HCT116 (cell line): Measurements from ENCODE around the gene RHOU. TPM values are rescaled to one million over a fixed set of nuclear protein-coding genes. Genes with fewer than 3 reads are reported as not detected.

Source experiments
- ATAC-seq: fragments of 200-7000 bp; cut with Tn5 transposase; 2 replicates; pipeline ENCODE4 v1.9.1; 2020; ENCODE audit warnings: mild to moderate bottlenecking, moderate library complexity
- BruUV-seq: library from RNA; stranded (reverse); fragments of 400-500 nt; replicated peaks from 2 replicates; lab custom pipeline; 2021; lab: Mats Ljungman, UMichigan
- CTCF ChIA-PET: fragments of 300-600 bp; sonication (Branson Sonifier 250); formaldehyde crosslinking; loops from one replicate; lab custom pipeline; 2021; ENCODE audit warnings: antibody characterized with exemption; lab: Charles Lee
- POLR2A ChIA-PET: fragments of 300-600, 350-600 bp; sonication (Branson Sonifier 250); formaldehyde crosslinking; loops from one replicate; lab custom pipeline; 2021; ENCODE audit warnings: antibody characterized with exemption; lab: Charles Lee
- RAD21 ChIA-PET, 2 experiments: fragments of 300-600 bp; sonication (Branson Sonifier 250); formaldehyde crosslinking; loops; one replicate each; lab custom pipeline; 2023; ENCODE audit warnings: low total read pairs in 2 of 2; ENCODE audit not compliant: uncharacterized antibody in 2 of 2, unreplicated experiment in 2 of 2, low non-redundant PET in 1 of 2; lab: Charles Lee
- DNase-seq: peaks from one replicate; pipeline ENCODE4 v3.0.0-alpha.2; 2010; ENCODE audit warnings: low read depth, low spot score
- H2AFZ ChIP-seq: fragments of 200-600 bp; shearing (Covaris generic), sonication (generic); 2 replicates; pipeline ENCODE4 v1.6.1; 2017; ENCODE audit warnings: low read depth, mixed run types, mixed read lengths, antibody characterized with exemption, low read length; ENCODE audit not compliant: poor library complexity, severe bottlenecking
- H3K27ac ChIP-seq: 2 replicates; pipeline ENCODE4 v1.5.1; 2012; ENCODE audit warnings: low read depth, low read length
- H3K27me3 ChIP-seq: fragments of 200-600 bp; sonication (generic); 2 replicates; pipeline ENCODE4 v1.6.1; 2016; ENCODE audit warnings: mixed run types, low read length, mixed read lengths; ENCODE audit not compliant: insufficient read depth
- H3K36me3 ChIP-seq, 2 experiments: fragments of 200-500 bp in 1 of 2; fragments of 200-600 bp in 1 of 2; sonication (Bioruptor generic) in 1 of 2; sonication (generic) in 1 of 2; 2 replicates each; pipeline versions ENCODE4 v1.5.1 to v1.6.1; 2014 to 2016; ENCODE audit warnings: low read length in 2 of 2, inconsistent platforms in 1 of 2, mixed read lengths in 1 of 2, mixed run types in 1 of 2; ENCODE audit not compliant: insufficient read depth in 2 of 2, control insufficient read depth in 1 of 2
- H3K4me1 ChIP-seq, 2 experiments: fragments of 200-600 bp in 1 of 2; sonication (generic) in 1 of 2; 2 replicates each; pipeline versions ENCODE4 v1.5.1 to v1.6.1; 2012 to 2017; ENCODE audit warnings: low read length in 2 of 2, inconsistent platforms in 1 of 2, mild to moderate bottlenecking in 1 of 2, mixed read lengths in 1 of 2, mixed run types in 1 of 2, moderate library complexity in 1 of 2; ENCODE audit not compliant: insufficient read depth in 2 of 2, control insufficient read depth in 1 of 2
- H3K4me2 ChIP-seq: fragments of 200-600 bp; sonication (generic); 2 replicates; pipeline ENCODE4 v1.6.1; 2017; ENCODE audit warnings: mixed run types, low read length, mixed read lengths
- H3K4me3 ChIP-seq, 2 experiments: fragments of 200-600 bp in 1 of 2; sonication (generic) in 1 of 2; replicated peaks in 1 of 2; 2 replicates each; pipeline ENCODE4 v1.5.1; 2011 to 2016; ENCODE audit warnings: low read length in 2 of 2, control low read depth in 1 of 2, low read depth in 1 of 2, mild to moderate bottlenecking in 1 of 2, mixed read lengths in 1 of 2, mixed run types in 1 of 2
- H3K79me2 ChIP-seq: fragments of 200-600 bp; sonication (generic); 2 replicates; pipeline ENCODE4 v1.6.1; 2017; ENCODE audit warnings: mild to moderate bottlenecking, mixed run types, low read length, moderate library complexity, mixed read lengths; ENCODE audit not compliant: insufficient read depth
- H3K9ac ChIP-seq: fragments of 200-600 bp; sonication (generic); 2 replicates; pipeline ENCODE4 v1.6.1; 2016; ENCODE audit warnings: low read length, mixed read lengths
- H3K9me2 ChIP-seq: fragments of 200-600 bp; sonication (generic), shearing (Covaris generic); 2 replicates; pipeline ENCODE4 v1.6.1; 2017; ENCODE audit warnings: mixed run types, mild to moderate bottlenecking, moderate library complexity; ENCODE audit not compliant: insufficient read depth
- H3K9me3 ChIP-seq, 2 experiments: fragments of 200-500 bp in 1 of 2; fragments of 200-600 bp in 1 of 2; sonication (Bioruptor generic) in 1 of 2; sonication (generic) in 1 of 2; 2 replicates each; pipeline ENCODE4 v1.6.1; 2014 to 2017; ENCODE audit warnings: low read length in 2 of 2, mixed read lengths in 2 of 2, inconsistent platforms in 1 of 2, low read depth in 1 of 2, mild to moderate bottlenecking in 1 of 2, mixed run types in 1 of 2, moderate library complexity in 1 of 2; ENCODE audit not compliant: control insufficient read depth in 1 of 2, insufficient read depth in 1 of 2
- H4K20me1 ChIP-seq: fragments of 200-600 bp; sonication (generic), shearing (Covaris generic); 2 replicates; pipeline ENCODE4 v1.6.1; 2017; ENCODE audit warnings: mixed run types, mild to moderate bottlenecking, moderate library complexity; ENCODE audit not compliant: insufficient read depth
- ATF3 ChIP-seq: IDR thresholded peaks from 2 replicates; pipeline ENCODE4 v1.6.1; 2012
- CBX3 ChIP-seq: IDR thresholded peaks from 2 replicates; pipeline ENCODE4 v1.6.1; 2012; ENCODE audit warnings: low read depth
- EGR1 ChIP-seq: IDR thresholded peaks from 2 replicates; pipeline ENCODE4 v1.6.1; 2012; ENCODE audit warnings: low read depth
- EZH2phosphoT487 ChIP-seq: fragments of 200-600 bp; IDR thresholded peaks from 2 replicates; pipeline ENCODE4 v1.6.1; 2018; ENCODE audit warnings: antibody characterized with exemption, borderline replicate concordance
- JUND ChIP-seq: IDR thresholded peaks from 2 replicates; pipeline ENCODE4 v1.6.1; 2012
- POLR2AphosphoS5 ChIP-seq: IDR thresholded peaks from 2 replicates; pipeline ENCODE4 v1.6.1; 2011; ENCODE audit warnings: mild to moderate bottlenecking, low read depth, low read length, moderate library complexity
- RAD21 ChIP-seq: IDR thresholded peaks from 2 replicates; pipeline ENCODE4 v1.6.1; 2012; ENCODE audit warnings: low read depth, mild to moderate bottlenecking
- REST ChIP-seq: IDR thresholded peaks from 2 replicates; pipeline ENCODE4 v1.6.1; 2012; ENCODE audit warnings: low read depth
- SRF ChIP-seq: IDR thresholded peaks from 2 replicates; pipeline ENCODE4 v1.6.1; 2012; ENCODE audit warnings: low read depth
- TCF7L2 ChIP-seq: IDR thresholded peaks from 2 replicates; pipeline ENCODE4 v1.7.0; 2011; ENCODE audit warnings: borderline replicate concordance, inconsistent platforms; ENCODE audit not compliant: insufficient read depth, insufficient read length; ENCODE audit errors: extremely low read depth
- YY1 ChIP-seq: IDR thresholded peaks from 2 replicates; pipeline ENCODE4 v1.6.1; 2011; ENCODE audit warnings: low read length, low read depth, moderate library complexity, mild to moderate bottlenecking; ENCODE audit not compliant: insufficient replicate concordance; ENCODE audit errors: extremely low read depth
- ZFX ChIP-seq: fragments of 450-650 bp; IDR thresholded peaks from 2 replicates; pipeline ENCODE4 v1.6.1; 2017
- ZNF274 ChIP-seq: fragments of 200-500 bp; sonication (Bioruptor generic); IDR thresholded peaks from 2 replicates; pipeline ENCODE4 v1.6.1; 2014; ENCODE audit warnings: mild to moderate bottlenecking, low read depth, low read length, inconsistent platforms
- intact Hi-C: fragments of 100-400 bp; cut with micrococcal nuclease; formaldehyde crosslinking; loops from 2 replicates; pipeline ENCODE4 v1.10.0; 2022
- total RNA-seq: library from RNA; stranded (reverse); gene quantifications from one replicate; pipeline ENCODE4 v1.2.1, GENCODE V29; 2021; ENCODE audit not compliant: unreplicated experiment
- TF ChIP-seq, protein P1 (sequence below): IDR thresholded peaks from 2 replicates; pipeline ENCODE4 v1.6.1; 2011; ENCODE audit warnings: mild to moderate bottlenecking, low read length, moderate library complexity; ENCODE audit not compliant: insufficient replicate concordance; ENCODE audit errors: extremely low read depth
- TF ChIP-seq, protein P2 (sequence below): IDR thresholded peaks from 2 replicates; pipeline ENCODE4 v1.6.1; 2012

The RHOU gene
- total RNA-seq, 1 experiment from 2014 or later: 4.0 TPM

- no peaks in the 10 kb centered on the region for H3K4me1 ChIP-seq
- TF ChIP-seq TCF7L2: no peak
- TF ChIP-seq RAD21: no peak
- no peak for TF ChIP-seq CBX3
- TF ChIP-seq, protein P1, sequence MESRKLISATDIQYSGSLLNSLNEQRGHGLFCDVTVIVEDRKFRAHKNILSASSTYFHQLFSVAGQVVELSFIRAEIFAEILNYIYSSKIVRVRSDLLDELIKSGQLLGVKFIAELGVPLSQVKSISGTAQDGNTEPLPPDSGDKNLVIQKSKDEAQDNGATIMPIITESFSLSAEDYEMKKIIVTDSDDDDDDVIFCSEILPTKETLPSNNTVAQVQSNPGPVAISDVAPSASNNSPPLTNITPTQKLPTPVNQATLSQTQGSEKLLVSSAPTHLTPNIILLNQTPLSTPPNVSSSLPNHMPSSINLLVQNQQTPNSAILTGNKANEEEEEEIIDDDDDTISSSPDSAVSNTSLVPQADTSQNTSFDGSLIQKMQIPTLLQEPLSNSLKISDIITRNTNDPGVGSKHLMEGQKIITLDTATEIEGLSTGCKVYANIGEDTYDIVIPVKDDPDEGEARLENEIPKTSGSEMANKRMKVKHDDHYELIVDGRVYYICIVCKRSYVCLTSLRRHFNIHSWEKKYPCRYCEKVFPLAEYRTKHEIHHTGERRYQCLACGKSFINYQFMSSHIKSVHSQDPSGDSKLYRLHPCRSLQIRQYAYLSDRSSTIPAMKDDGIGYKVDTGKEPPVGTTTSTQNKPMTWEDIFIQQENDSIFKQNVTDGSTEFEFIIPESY: no peak
- TF ChIP-seq EZH2phosphoT487: no peak
- no peak for TF ChIP-seq JUND
- no peak for TF ChIP-seq ZNF274
- TF ChIP-seq, protein P2, sequence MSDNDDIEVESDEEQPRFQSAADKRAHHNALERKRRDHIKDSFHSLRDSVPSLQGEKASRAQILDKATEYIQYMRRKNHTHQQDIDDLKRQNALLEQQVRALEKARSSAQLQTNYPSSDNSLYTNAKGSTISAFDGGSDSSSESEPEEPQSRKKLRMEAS: no peak
- TF ChIP-seq POLR2AphosphoS5: no peak
- no peak for TF ChIP-seq ATF3
- TF ChIP-seq REST: no peak
- no peak for TF ChIP-seq SRF
- TF ChIP-seq EGR1: no peak
- TF ChIP-seq ZFX: no peak
- TF ChIP-seq YY1: no peak
- H3K4me3 ChIP-seq: no peak overlapping the region
- peaks cover 12% of the 10 kb centered on the region for H3K27me3 ChIP-seq
- H3K36me3 ChIP-seq: no peaks in the 10 kb centered on the region
- RAD21 ChIA-PET: no interaction called here
- H3K9me3 ChIP-seq: no peaks in the 10 kb centered on the region
- DNase-seq (no peak), ATAC-seq (no peak)
- no peak overlapping the region for H2AFZ ChIP-seq
- intact Hi-C loops: no loop called here
- no TSS peak for BruUV-seq
- H3K9ac ChIP-seq: no peak overlapping the region
- H3K4me2 ChIP-seq: no peak overlapping the region
- no peaks in the 10 kb centered on the region for H3K79me2 ChIP-seq
- no peaks in the 10 kb centered on the region for H4K20me1 ChIP-seq
- POLR2A ChIA-PET: no interaction called here
- CTCF ChIA-PET: no interaction called here
- no peak overlapping the region for H3K27ac ChIP-seq
- no peaks in the 10 kb centered on the region for H3K9me2 ChIP-seq
Observed at GRCh38 chr1:228755800-228756199, 20.5 kb downstream of the RHOU start.
